Left lung (tissue), 10 donors: Measurements from ENCODE around the gene ITPK1. TPM values are rescaled to one million over a fixed set of nuclear protein-coding genes. Genes with fewer than 3 reads are reported as not detected.

Experiments
- ATAC-seq: fragments of 200-7000 bp; cut with Tn5 transposase; one replicate; pipeline ENCODE4 v1.9.1; 2020; ENCODE audit warnings: moderate library complexity
- DNase-seq, 4 donors: peaks; one replicate each; pipeline ENCODE4 v3.0.0-alpha.2; 2013 to 2020
- H3K27ac ChIP-seq, 2 donors: fragments of 200-600 bp; sonication (generic) in 1 of 2; one replicate each; pipeline versions ENCODE4 v1.5.0 to v1.8.0; 2020 to 2021
- H3K27me3 ChIP-seq, 2 donors: fragments of 200-600 bp; sonication (generic) in 1 of 2; one replicate each; pipeline versions ENCODE4 v1.5.0 to v1.8.0; 2020 to 2021
- H3K36me3 ChIP-seq, 2 donors: fragments of 200-600 bp; sonication (generic) in 1 of 2; one replicate each; pipeline versions ENCODE4 v1.5.0 to v1.8.0; 2020 to 2021
- H3K4me1 ChIP-seq, 2 donors: fragments of 200-600 bp; one replicate each; pipeline ENCODE4 v1.8.0; 2021
- H3K4me3 ChIP-seq, 2 donors: fragments of 200-600 bp; sonication (generic) in 1 of 2; one replicate each; pipeline versions ENCODE4 v1.5.0 to v1.8.0; 2020 to 2021; ENCODE audit warnings: mild to moderate bottlenecking in 1 of 2
- H3K9me3 ChIP-seq, 2 donors: fragments of 200-600 bp; sonication (generic) in 1 of 2; one replicate each; pipeline versions ENCODE4 v1.5.0 to v1.8.0; 2020 to 2021
- CTCF ChIP-seq, 2 donors: fragments of 200-600 bp; sonication (generic) in 1 of 2; IDR thresholded peaks; one replicate each; pipeline versions ENCODE4 v1.5.0 to v1.8.0; 2021; ENCODE audit warnings: antibody characterized with exemption in 2 of 2
- intact Hi-C, 2 donors: fragments of 100-400 bp; cut with DNase I; formaldehyde crosslinking; loops; one replicate each; pipeline versions ENCODE4 v1.11.2 to v1.14.2; 2022
- polyA plus RNA-seq, 6 donors: library from polyadenylated mRNA; unstranded; fragments of 120-200 nt; gene quantifications; one replicate each; pipeline ENCODE4 v1.2.1, GENCODE V29; 2013; ENCODE audit not compliant: insufficient read length in 6 of 6
- total RNA-seq, 2 donors: library from RNA; stranded (reverse); fragmentation: NEBNext Ultra II Directional; extraction: Animal tissue kit (Norgen Biotek cat#: 25700); gene quantifications; one replicate each; pipeline ENCODE4 v1.2.1, GENCODE V29; 2021
- donor health status: DM: no; HTN: yes; CAD: no.
- donor health status: DM: no; HTN: no; CAD: no.

Gene ITPK1
- total and polyA plus RNA-seq, 8 donors: 18.1 to 108 (median 20.8) TPM

DNA sequence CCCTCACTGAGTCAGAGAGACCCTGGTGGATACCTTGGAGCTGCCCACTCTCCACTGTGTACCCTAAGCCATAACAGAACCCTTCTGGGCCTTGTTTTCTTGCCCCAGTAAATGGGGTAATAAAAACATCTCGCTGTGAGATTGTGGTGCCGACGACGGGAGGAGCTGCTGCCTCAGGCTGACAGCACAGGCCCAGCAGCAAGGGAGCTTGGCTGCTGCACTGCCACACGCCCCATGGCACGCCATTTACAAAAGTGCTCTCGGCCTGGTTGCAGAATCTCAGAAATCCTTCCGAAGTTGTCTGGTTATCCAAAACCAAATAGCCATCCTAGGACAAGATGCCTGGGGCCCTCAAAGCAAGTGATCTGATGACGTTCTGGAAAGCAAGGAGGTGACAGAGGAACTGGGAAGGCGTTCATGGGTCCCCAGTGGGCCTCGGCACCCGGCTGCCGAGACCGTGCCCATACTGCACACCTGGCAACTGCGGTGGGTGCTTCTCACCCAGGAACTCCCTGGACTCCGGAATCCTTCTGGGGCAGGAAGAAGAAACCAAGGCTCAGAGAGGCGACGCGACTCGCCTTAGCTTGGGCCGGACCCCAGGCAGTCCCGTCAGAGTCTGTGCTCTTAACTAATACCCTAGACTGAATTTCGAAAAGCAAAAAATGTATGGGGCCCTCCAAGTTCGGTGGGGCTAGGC lies 166.1 kb downstream of the ITPK1 start:
- Histone ChIP-seq H3K27me3 (no peaks in the 10 kb centered on the region), H3K4me1 (no peaks in the 10 kb centered on the region), H3K27ac (no peak overlapping the region), H3K4me3 (no peak overlapping the region), H3K9me3 (no peaks in the 10 kb centered on the region), H3K36me3 (peaks cover 2 to 86% of the 10 kb centered on the region in 2 donors)
- ATAC-seq (no peak), DNase-seq (peak in 1 of 4 donors; percentile 41)
- intact Hi-C loops: loop anchor here in 1 of 2 donors (5.0 kb wide), 1 partner anchor 188 kb away; no protein-coding TSS in a partner anchor
- no peak for TF ChIP-seq CTCF (IDR thresholded peaks at IDR 0.05)

DNA sequence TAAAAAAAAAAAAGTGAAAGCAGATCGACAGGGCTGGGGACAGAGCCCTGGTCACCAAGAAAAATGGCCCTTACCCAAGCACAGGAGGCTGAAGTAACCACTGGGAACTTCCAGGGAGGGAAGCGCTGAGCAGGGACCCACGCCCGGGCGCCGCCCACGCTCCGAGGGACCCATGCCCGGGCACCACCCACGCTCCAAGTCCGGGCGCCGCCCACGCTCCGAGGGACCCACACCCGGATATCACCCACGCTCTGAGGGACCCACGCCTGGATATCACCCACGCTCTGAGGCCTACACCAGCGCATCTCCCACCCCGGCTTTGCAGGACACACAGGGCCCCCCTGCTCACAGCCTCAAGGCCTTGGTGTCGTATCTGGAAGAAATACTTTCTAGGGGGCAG lies 167.1 kb downstream of the ITPK1 start:
- intact Hi-C loops: no loop called here
- DNase-seq (peak in 1 of 4 donors; percentile 77), ATAC-seq (no peak)
- no peaks in the 10 kb centered on the region for H3K4me1 ChIP-seq
- H3K27ac ChIP-seq: no peak overlapping the region
- H3K27me3 ChIP-seq: no peaks in the 10 kb centered on the region
- no peak for TF ChIP-seq CTCF (IDR thresholded peaks at IDR 0.05)
- H3K36me3 ChIP-seq: peaks cover 2 to 88% of the 10 kb centered on the region in 2 donors
- no peaks in the 10 kb centered on the region for H3K9me3 ChIP-seq
- H3K4me3 ChIP-seq: no peak overlapping the region

- no peak for ATAC-seq
- TF ChIP-seq CTCF (IDR thresholded peaks at IDR 0.05): no peak
- peak in 1 of 4 donors; percentile 57 for DNase-seq
- intact Hi-C loops: no loop called here
- Histone ChIP-seq H3K4me3 (no peak overlapping the region), H3K36me3 (peaks cover 2 to 97% of the 10 kb centered on the region in 2 donors), H3K4me1 (no peaks in the 10 kb centered on the region), H3K27ac (no peak overlapping the region), H3K9me3 (no peaks in the 10 kb centered on the region), H3K27me3 (no peaks in the 10 kb centered on the region)
These were observed 168.7 kb downstream of the ITPK1 start for GRCh38 chr14:92946847-92947545.

DNA sequence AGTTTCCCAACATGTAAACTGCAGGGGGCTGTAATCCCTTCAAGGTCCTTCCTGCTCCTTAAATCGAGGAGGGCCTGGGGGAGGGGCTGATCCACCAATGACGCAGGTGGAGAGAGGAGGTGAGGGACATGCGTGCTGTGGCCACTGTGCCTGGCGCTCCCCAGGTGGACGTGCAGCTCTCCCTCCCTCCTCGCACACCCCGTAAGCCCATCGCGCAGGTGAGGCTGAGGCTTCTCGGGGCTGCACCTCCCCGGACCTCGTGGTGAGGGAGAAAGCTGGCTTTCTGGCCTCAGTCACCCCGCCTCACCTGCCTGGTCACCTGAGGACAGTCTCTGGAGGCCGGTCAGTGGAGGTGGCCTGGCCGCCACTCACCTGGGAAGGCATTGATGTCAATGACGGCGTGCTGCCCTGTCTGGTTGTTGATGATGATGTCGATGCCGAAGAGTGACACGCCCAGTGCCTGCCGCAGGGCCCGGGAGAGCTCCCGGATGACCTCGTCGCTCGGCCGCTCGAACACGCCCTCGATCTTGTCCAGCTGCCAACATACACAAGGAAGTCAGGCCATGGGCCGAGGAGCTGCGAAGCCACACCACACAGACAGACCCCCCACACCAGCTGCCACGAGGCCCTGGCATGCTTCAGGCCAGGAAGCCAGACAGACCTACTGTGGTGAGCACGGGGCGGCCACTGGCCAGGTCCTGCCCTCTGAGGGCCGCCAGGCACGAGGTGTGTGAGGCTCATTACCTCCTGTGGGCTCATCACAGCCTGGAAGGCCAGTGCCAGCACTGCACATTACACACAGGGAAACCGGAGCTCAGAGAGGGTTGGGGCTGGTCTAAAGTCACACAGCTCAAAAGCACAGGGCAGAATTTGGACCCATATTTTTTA lies 169.5 kb downstream of the ITPK1 start:
- intact Hi-C loops: no loop called here
- ATAC-seq: peak; percentile 57

More for the DNA sequence above, 169.5 kb downstream of the ITPK1 start:
- H3K36me3 ChIP-seq: peaks cover 2 to 99% of the 10 kb centered on the region in 2 donors
- no peaks in the 10 kb centered on the region for H3K9me3 ChIP-seq
- H3K4me1 ChIP-seq: no peaks in the 10 kb centered on the region
- H3K27ac ChIP-seq: no peak overlapping the region
- H3K27me3 ChIP-seq: no peaks in the 10 kb centered on the region
- no peak for TF ChIP-seq CTCF (IDR thresholded peaks at IDR 0.05)
- H3K4me3 ChIP-seq: no peak overlapping the region
- peak in 2 of 4 donors; percentile 38 to 82 for DNase-seq
